B cell (primary cell): ENCODE results near the gene MBP.

ENCODE experiments used
- CTCF ChIP-seq: fragments of 200-600 bp; IDR thresholded peaks from one replicate; pipeline ENCODE4 v1.8.0; 2022; ENCODE audit warnings: antibody characterized with exemption, mild to moderate bottlenecking
- EZH2 ChIP-seq: IDR thresholded peaks from 2 replicates; pipeline ENCODE4 v1.6.1; 2012; ENCODE audit warnings: borderline replicate concordance, low read depth, mild to moderate bottlenecking, moderate library complexity, low read length; ENCODE audit not compliant: insufficient read depth, poor library complexity, severe bottlenecking

DNA sequence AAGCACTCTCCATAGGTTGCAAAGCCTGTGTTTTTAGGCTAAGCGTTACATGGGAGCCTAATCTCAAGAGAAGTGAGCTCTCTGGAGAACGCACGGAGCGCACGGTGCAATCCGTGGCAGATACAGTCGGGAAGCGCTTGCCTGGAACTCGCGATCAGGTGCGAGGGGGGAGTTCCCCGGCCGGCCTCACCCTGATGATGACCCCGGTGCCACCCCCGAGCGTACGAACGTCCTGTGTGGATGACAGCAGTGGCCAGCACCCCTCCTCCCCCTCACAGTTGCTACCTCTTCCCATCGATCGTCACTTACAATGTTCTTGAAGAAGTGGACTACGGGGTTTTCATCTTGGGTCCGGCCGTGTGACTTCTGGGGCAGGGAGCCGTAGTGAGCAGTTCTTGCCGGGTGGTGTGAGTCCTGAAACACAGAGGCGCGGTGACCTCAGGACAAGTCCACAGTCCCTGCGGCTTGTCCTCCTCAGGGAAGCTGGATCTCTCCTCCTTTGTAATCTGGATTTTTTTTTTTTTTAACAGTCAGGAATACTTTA is 142.9 kb downstream of the MBP start:
- TF ChIP-seq CTCF (no peak), EZH2 (no peak)
